Ascending aorta (tissue), 2 donors: Measurements from ENCODE around the gene SYDE2. TPM values are rescaled to one million over a fixed set of nuclear protein-coding genes. Genes with fewer than 3 reads are reported as not detected.

Experiments
- DNase-seq, 2 donors: peaks; one replicate each; pipeline ENCODE4 v3.0.0-alpha.2; 2019; ENCODE audit warnings: low spot score in 2 of 2
- H3K27ac ChIP-seq, 2 donors: fragments of 200-600 bp; sonication (generic); one replicate each; pipeline ENCODE4 v1.5.1; 2016 to 2017; ENCODE audit warnings: mild to moderate bottlenecking in 1 of 2
- H3K27me3 ChIP-seq: fragments of 200-600 bp; sonication (generic); one replicate; pipeline ENCODE4 v1.5.1; 2017
- H3K36me3 ChIP-seq, 2 donors: fragments of 200-600 bp; sonication (generic); one replicate each; pipeline ENCODE4 v1.5.1; 2016
- H3K4me1 ChIP-seq, 2 donors: fragments of 200-600 bp; sonication (generic); one replicate each; pipeline ENCODE4 v1.5.1; 2016 to 2017; ENCODE audit warnings: mild to moderate bottlenecking in 1 of 2
- H3K4me3 ChIP-seq, 2 donors: fragments of 200-600 bp; sonication (generic); one replicate each; pipeline ENCODE4 v1.5.1; 2016 to 2017; ENCODE audit warnings: mild to moderate bottlenecking in 1 of 2
- H3K9me3 ChIP-seq, 2 donors: fragments of 200-600 bp; sonication (generic); one replicate each; pipeline ENCODE4 v1.5.1; 2016
- CTCF ChIP-seq, 3 experiments: fragments of 200-600 bp in 2 of 3; fragments of 450-650 bp in 1 of 3; sonication (generic) in 2 of 3; IDR thresholded peaks; one replicate each; pipeline ENCODE4 v1.5.1; 2016 to 2019; ENCODE audit warnings: antibody characterized with exemption in 3 of 3, mild to moderate bottlenecking in 1 of 3, moderate library complexity in 1 of 3
- intact Hi-C: fragments of 100-400 bp; cut with DNase I; formaldehyde crosslinking; loops from one replicate; pipeline ENCODE4 v1.15.1; 2023
- total RNA-seq: library from RNA; depleted of rRNA; stranded (reverse); fragments of >200 nt; gene quantifications from one replicate; pipeline ENCODE4 v1.1.0, GENCODE V29; 2016

SYDE2 gene
- total RNA-seq, 1 donor from 2014 or later: 0.43 TPM

- intact Hi-C loops: loop anchor here (1.0 to 10.0 kb wide), 3 partner anchors 55 to 150 kb away; partner anchors contain the start of gene C1orf52
- TF ChIP-seq CTCF (IDR thresholded peaks at IDR 0.05): peak; percentile 68 to 88 (median 70)
- peak in 1 of 2 donors; percentile 72 for DNase-seq
These were observed 91.3 kb downstream of the SYDE2 start for GRCh38 chr1:85109475-85109874.

More at GRCh38 chr1:85109475-85109874, 91.3 kb downstream of the SYDE2 start:
- Histone ChIP-seq H3K27ac (no peak overlapping the region), H3K4me3 (no peak overlapping the region), H3K36me3 (no peaks in the 10 kb centered on the region), H3K27me3 (no peaks in the 10 kb centered on the region), H3K9me3 (no peaks in the 10 kb centered on the region), H3K4me1 (no peaks in the 10 kb centered on the region)

Other genes starting within 250 kb of the SYDE2 start
- gene MCOLN2, start 203.9 kb downstream of the SYDE2 start, total RNA-seq: not detected
- 0.32 TPM for gene MCOLN3, start 152.5 kb downstream of the SYDE2 start, total RNA-seq
- gene C1orf52, start 58.6 kb upstream of the SYDE2 start, total RNA-seq: 2.3 TPM
- gene BCL10, start 75.6 kb upstream of the SYDE2 start, total RNA-seq: 3.7 TPM